ENCODE results near the gene STAG1.

The STAG1 gene

DNA sequence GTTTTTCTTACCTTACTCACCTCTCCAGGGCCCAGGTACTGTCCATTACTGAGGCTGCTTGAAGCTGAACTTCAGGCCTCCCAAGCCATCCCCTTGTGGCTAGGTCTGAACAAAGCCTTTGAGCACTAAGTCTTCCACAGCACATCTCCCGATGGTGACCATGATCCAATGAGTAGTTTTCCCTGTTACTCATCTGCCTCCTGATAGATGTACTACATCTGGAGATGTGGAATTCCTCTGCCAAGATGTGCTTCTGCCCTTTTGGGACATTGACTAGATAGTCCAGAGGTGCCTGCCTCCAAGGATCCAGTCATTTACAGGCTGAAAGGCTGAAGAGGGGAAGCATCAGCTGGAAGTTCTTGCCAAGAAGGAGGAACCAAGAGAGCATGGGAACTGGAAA is 37.8 kb upstream of the STAG1 start:
- Histone ChIP-seq H3K27me3 (ENCODE audit: low read depth, low read length) (no peaks in the 10 kb centered on the region), H3K4me2 (ENCODE audit: low read length) (no peak overlapping the region), H3K9ac (ENCODE audit: low read length) (no peak overlapping the region), H4K20me1 (ENCODE audit: insufficient read depth, low read length) (no peaks in the 10 kb centered on the region), H3K4me3 (ENCODE audit: low read length) (no peak overlapping the region), H3K79me2 (ENCODE audit: low read length) (no peaks in the 10 kb centered on the region), H3K36me3 (replicated peaks; ENCODE audit: low read depth, low read length) (no peaks in the 10 kb centered on the region), H3K27ac (ENCODE audit: low read length) (no peak overlapping the region), H3K4me1 (ENCODE audit: low read length) (peaks cover 20% of the 10 kb centered on the region), H2AFZ (ENCODE audit: low read depth, low read length) (no peak overlapping the region), H3K9me3 (ENCODE audit: insufficient read depth, low read length) (no peaks in the 10 kb centered on the region)
- TF ChIP-seq EZH2phosphoT487 (IDR thresholded peaks at IDR 0.05; ENCODE audit: low read depth) (no peak), CTCF (IDR thresholded peaks at IDR 0.05; ENCODE audit: low read depth, low read length) (no peak)

DNA sequence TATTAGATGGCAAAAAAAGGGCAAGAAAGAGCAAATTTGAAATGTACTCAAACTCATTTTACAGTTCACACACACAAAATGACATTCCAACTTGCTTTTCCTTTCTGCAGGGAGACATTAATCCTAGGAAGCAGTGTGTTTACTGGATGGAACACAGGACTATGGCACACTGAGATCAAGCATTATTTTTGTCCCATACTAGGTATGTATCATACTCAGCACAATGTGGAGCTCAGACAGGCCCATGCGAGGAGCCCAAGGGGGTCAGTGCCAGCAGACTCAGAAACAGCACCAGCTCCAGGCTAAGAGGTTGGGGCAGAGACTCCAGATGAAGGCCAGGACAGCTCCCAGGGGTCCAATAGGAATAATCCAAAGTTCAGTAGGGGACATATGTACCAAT is 36.0 kb upstream of the STAG1 start:
- no peaks in the 10 kb centered on the region for H3K36me3 ChIP-seq (replicated peaks; ENCODE audit: low read depth, low read length)
- peaks cover 16% of the 10 kb centered on the region for H3K4me1 ChIP-seq (ENCODE audit: low read length)
- no peak overlapping the region for H3K9ac ChIP-seq (ENCODE audit: low read length)
- H3K79me2 ChIP-seq (ENCODE audit: low read length) = no peaks in the 10 kb centered on the region
- H4K20me1 ChIP-seq (ENCODE audit: insufficient read depth, low read length) = no peaks in the 10 kb centered on the region
- no peak overlapping the region for H3K4me2 ChIP-seq (ENCODE audit: low read length)
- no peak overlapping the region for H3K27ac ChIP-seq (ENCODE audit: low read length)
- no peak overlapping the region for H2AFZ ChIP-seq (ENCODE audit: low read depth, low read length)
- H3K9me3 ChIP-seq (ENCODE audit: insufficient read depth, low read length) = no peaks in the 10 kb centered on the region
- no peaks in the 10 kb centered on the region for H3K27me3 ChIP-seq (ENCODE audit: low read depth, low read length)
- TF ChIP-seq CTCF (IDR thresholded peaks at IDR 0.05; ENCODE audit: low read depth, low read length) (no peak), EZH2phosphoT487 (IDR thresholded peaks at IDR 0.05; ENCODE audit: low read depth) (no peak)
- H3K4me3 ChIP-seq (ENCODE audit: low read length) = no peak overlapping the region

DNA sequence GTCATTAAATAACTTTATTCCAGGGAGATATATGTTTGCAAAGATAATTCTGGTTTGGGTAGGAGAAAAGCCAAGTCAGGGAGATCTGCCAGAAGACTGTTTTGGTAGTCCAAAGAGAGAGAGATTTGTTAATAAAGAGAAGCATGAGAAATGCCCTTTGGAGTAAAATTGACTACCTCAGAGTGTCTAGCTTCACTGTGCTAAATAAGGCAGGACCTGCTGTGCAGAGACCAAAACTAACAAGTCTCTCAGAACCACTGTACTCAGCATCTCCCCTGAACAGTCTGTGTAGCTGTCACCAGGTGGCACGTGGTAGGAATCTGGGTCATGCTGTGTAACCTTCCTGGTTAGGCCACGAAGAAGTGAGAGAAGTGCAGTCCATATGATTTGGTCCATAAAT is 35.2 kb upstream of the STAG1 start:
- Histone ChIP-seq H3K27ac (ENCODE audit: low read length) (peak overlapping the region; percentile 33; the same call in 1 of the 2 replicates), H4K20me1 (ENCODE audit: insufficient read depth, low read length) (no peaks in the 10 kb centered on the region), H3K9ac (ENCODE audit: low read length) (peak overlapping the region; percentile 23; the same call in 1 of the 2 replicates), H3K4me1 (ENCODE audit: low read length) (peaks cover 16% of the 10 kb centered on the region), H3K27me3 (ENCODE audit: low read depth, low read length) (no peaks in the 10 kb centered on the region), H3K36me3 (replicated peaks; ENCODE audit: low read depth, low read length) (no peaks in the 10 kb centered on the region), H3K4me2 (ENCODE audit: low read length) (peak overlapping the region; percentile 50), H3K4me3 (ENCODE audit: low read length) (no peak overlapping the region), H3K79me2 (ENCODE audit: low read length) (no peaks in the 10 kb centered on the region), H2AFZ (ENCODE audit: low read depth, low read length) (peak overlapping the region; percentile 85), H3K9me3 (ENCODE audit: insufficient read depth, low read length) (no peaks in the 10 kb centered on the region)
- TF ChIP-seq EZH2phosphoT487 (IDR thresholded peaks at IDR 0.05; ENCODE audit: low read depth) (no peak), CTCF (IDR thresholded peaks at IDR 0.05; ENCODE audit: low read depth, low read length) (0 out of 2 replicates have a peak, but pooled peaks have one; percentile 6)

DNA sequence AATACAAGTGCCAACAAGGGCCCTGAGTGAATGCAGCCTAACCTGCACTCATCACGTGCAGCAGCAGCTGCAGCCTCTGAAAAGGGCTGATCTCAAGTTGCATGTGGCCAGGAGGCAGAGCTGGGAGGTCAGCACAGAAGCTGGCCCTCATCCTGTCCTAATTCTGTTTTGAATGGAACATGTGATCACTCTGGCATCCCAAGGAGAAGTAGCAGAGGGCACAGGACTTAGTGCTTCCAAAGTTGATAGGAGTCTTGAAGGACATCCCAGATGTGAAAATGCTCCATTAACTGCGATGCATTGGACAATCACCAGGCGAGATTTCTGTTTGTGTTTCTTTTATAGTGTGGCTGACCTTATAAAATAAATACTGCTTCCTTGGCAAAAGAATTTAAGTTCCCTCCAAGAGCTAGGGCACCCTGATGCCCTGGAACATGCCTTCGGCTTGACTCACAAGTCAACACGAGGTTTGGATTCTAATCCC is 31.6 kb upstream of the STAG1 start:
- Histone ChIP-seq H3K4me2 (ENCODE audit: low read length) (no peak overlapping the region), H3K9me3 (ENCODE audit: insufficient read depth, low read length) (no peaks in the 10 kb centered on the region), H3K4me3 (ENCODE audit: low read length) (no peak overlapping the region), H3K9ac (ENCODE audit: low read length) (no peak overlapping the region), H3K27me3 (ENCODE audit: low read depth, low read length) (no peaks in the 10 kb centered on the region), H4K20me1 (ENCODE audit: insufficient read depth, low read length) (no peaks in the 10 kb centered on the region), H3K36me3 (replicated peaks; ENCODE audit: low read depth, low read length) (no peaks in the 10 kb centered on the region), H3K79me2 (ENCODE audit: low read length) (no peaks in the 10 kb centered on the region), H2AFZ (ENCODE audit: low read depth, low read length) (no peak overlapping the region), H3K4me1 (ENCODE audit: low read length) (peaks cover 16% of the 10 kb centered on the region), H3K27ac (ENCODE audit: low read length) (no peak overlapping the region)
- TF ChIP-seq EZH2phosphoT487 (IDR thresholded peaks at IDR 0.05; ENCODE audit: low read depth) (no peak), CTCF (IDR thresholded peaks at IDR 0.05; ENCODE audit: low read depth, low read length) (no peak)

Measured in OCI-LY3 (cell line).